Measurements from ENCODE around the gene LRP1B.

Gene LRP1B

DNA sequence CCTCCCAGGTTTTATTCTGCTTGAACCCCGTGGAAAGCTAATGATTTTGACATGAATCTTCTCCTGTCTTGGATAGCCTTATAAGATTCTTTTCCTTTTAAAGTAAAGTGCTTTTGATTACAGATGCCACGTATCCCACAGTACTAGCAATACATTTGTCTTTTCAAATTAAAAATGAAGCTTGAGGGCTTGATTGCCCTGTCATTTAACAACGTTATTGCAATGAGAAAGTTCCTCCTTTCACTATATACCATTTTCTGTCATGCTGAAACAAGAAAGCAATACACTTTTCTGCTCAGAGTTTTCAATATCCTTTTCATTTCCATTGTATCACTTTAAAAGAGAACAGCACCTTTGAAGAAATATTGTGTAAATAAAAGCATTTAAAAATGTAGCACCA is 814.7 kb downstream of the LRP1B start:
- no peak for TF ChIP-seq TAF1 (IDR thresholded peaks at IDR 0.05; ENCODE audit: borderline replicate concordance, insufficient read depth, low read length)
- TF ChIP-seq, protein P1, sequence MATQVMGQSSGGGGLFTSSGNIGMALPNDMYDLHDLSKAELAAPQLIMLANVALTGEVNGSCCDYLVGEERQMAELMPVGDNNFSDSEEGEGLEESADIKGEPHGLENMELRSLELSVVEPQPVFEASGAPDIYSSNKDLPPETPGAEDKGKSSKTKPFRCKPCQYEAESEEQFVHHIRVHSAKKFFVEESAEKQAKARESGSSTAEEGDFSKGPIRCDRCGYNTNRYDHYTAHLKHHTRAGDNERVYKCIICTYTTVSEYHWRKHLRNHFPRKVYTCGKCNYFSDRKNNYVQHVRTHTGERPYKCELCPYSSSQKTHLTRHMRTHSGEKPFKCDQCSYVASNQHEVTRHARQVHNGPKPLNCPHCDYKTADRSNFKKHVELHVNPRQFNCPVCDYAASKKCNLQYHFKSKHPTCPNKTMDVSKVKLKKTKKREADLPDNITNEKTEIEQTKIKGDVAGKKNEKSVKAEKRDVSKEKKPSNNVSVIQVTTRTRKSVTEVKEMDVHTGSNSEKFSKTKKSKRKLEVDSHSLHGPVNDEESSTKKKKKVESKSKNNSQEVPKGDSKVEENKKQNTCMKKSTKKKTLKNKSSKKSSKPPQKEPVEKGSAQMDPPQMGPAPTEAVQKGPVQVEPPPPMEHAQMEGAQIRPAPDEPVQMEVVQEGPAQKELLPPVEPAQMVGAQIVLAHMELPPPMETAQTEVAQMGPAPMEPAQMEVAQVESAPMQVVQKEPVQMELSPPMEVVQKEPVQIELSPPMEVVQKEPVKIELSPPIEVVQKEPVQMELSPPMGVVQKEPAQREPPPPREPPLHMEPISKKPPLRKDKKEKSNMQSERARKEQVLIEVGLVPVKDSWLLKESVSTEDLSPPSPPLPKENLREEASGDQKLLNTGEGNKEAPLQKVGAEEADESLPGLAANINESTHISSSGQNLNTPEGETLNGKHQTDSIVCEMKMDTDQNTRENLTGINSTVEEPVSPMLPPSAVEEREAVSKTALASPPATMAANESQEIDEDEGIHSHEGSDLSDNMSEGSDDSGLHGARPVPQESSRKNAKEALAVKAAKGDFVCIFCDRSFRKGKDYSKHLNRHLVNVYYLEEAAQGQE (IDR thresholded peaks at IDR 0.05; ENCODE audit: insufficient read depth in 1 of 2, low read depth in 2 of 2, low read length in 2 of 2), result no peak
- no peak for TF ChIP-seq SIN3A (IDR thresholded peaks at IDR 0.05; ENCODE audit: borderline replicate concordance, insufficient read depth, low read length)
- TF ChIP-seq POLR2AphosphoS5 (IDR thresholded peaks at IDR 0.05; ENCODE audit: low read depth, low read length), result no peak
- TF ChIP-seq FOXP2 (optimal IDR thresholded peaks at IDR 0.05; ENCODE audit: borderline replicate concordance, extremely low read depth, extremely low read length, insufficient read depth), result no peak

DNA sequence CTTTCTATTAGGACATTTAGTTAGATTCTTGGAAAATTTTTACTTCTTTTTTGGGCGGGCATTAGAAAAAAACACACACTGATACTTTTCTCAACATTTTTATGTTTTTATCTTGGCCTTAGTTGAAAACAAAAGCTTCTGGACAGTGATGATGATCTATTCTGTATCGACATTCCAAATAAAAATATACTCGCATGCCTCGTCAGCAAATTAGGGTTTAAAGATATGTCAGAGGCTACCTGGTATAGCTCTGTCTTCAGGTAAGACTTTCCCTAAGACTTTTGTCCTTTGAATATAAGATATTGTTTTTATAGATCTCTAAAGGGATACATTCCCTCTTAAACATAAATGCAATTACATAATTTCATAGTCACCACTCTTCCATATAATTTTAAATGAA is 816.8 kb downstream of the LRP1B start:
- TF ChIP-seq, protein P1 (IDR thresholded peaks at IDR 0.05; ENCODE audit: insufficient read depth in 1 of 2, low read depth in 2 of 2, low read length in 2 of 2), result no peak
- no peak for TF ChIP-seq FOXP2 (optimal IDR thresholded peaks at IDR 0.05; ENCODE audit: borderline replicate concordance, extremely low read depth, extremely low read length, insufficient read depth)
- no peak for TF ChIP-seq POLR2AphosphoS5 (IDR thresholded peaks at IDR 0.05; ENCODE audit: low read depth, low read length)
- TF ChIP-seq SIN3A (IDR thresholded peaks at IDR 0.05; ENCODE audit: borderline replicate concordance, insufficient read depth, low read length), result no peak
- no peak for TF ChIP-seq TAF1 (IDR thresholded peaks at IDR 0.05; ENCODE audit: borderline replicate concordance, insufficient read depth, low read length)

DNA sequence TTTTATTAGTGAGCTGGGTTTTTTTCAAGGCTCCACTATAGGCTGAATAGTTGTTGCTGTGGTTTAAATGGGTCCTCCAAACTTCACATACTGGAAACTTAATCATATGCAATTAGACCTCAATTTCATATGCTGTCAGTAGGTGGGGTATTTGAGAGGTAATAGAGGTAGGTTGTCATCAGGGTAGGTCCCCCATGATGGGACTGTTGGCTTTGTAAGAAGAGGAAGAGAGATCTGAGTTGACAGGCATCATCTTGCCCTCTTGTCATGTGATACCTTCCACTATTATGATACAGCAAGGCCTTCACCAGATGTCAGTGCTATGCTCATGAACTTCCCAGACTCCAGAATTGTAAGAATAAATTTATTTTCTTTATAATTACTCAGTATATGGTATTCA is 819.4 kb downstream of the LRP1B start:
- TF ChIP-seq POLR2AphosphoS5 (IDR thresholded peaks at IDR 0.05; ENCODE audit: low read depth, low read length) (no peak), SIN3A (IDR thresholded peaks at IDR 0.05; ENCODE audit: borderline replicate concordance, insufficient read depth, low read length) (no peak), FOXP2 (optimal IDR thresholded peaks at IDR 0.05; ENCODE audit: borderline replicate concordance, extremely low read depth, extremely low read length, insufficient read depth) (no peak), TAF1 (IDR thresholded peaks at IDR 0.05; ENCODE audit: borderline replicate concordance, insufficient read depth, low read length) (no peak)
- TF ChIP-seq, protein P1 (IDR thresholded peaks at IDR 0.05; ENCODE audit: insufficient read depth in 1 of 2, low read depth in 2 of 2, low read length in 2 of 2), result no peak

DNA sequence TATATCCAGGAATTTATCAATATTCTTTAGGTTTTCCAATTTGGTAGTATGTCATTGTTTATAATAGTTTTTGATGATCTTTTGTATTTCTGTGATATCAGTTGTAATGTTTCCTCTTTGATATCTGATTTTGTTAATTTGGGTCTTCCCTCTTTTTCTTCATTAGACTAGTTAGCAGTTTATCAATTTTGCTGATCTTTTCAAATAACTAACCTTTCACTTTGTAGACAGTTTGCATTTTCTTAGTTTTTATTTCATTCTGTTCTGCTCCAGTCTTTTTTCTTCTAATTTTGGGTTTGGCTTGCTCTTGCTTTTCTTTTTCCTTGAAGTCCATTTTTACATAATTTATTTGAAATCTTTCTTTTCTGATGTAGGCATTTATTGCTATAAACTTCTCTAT is 824.4 kb downstream of the LRP1B start:
- TF ChIP-seq TAF1 (IDR thresholded peaks at IDR 0.05; ENCODE audit: borderline replicate concordance, insufficient read depth, low read length) (no peak), SIN3A (IDR thresholded peaks at IDR 0.05; ENCODE audit: borderline replicate concordance, insufficient read depth, low read length) (no peak), FOXP2 (optimal IDR thresholded peaks at IDR 0.05; ENCODE audit: borderline replicate concordance, extremely low read depth, extremely low read length, insufficient read depth) (no peak), POLR2AphosphoS5 (IDR thresholded peaks at IDR 0.05; ENCODE audit: low read depth, low read length) (no peak)
- TF ChIP-seq, protein P1 (IDR thresholded peaks at IDR 0.05; ENCODE audit: insufficient read depth in 1 of 2, low read depth in 2 of 2, low read length in 2 of 2), result no peak

DNA sequence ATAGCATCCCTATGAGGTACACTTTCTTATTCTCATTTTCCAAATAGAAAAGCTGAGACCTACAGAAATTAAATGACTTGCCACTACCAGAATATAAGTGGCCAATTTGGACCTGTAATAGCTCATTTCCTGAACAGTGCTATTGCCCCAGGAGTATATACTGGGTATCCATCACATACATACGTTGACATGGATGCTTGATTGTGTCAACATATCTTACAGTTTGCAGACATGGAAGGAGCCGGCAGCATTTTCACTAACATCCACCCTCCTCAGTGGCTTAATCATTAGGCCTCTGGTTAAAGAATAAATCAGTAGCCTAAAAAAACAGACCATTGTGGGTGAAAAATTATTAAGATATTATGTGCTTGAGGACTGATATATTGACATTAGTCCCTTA is 829.3 kb downstream of the LRP1B start:
- TF ChIP-seq SIN3A (IDR thresholded peaks at IDR 0.05; ENCODE audit: borderline replicate concordance, insufficient read depth, low read length), result no peak
- TF ChIP-seq POLR2AphosphoS5 (IDR thresholded peaks at IDR 0.05; ENCODE audit: low read depth, low read length), result no peak
- TF ChIP-seq, protein P1 (IDR thresholded peaks at IDR 0.05; ENCODE audit: insufficient read depth in 1 of 2, low read depth in 2 of 2, low read length in 2 of 2), result no peak
- TF ChIP-seq TAF1 (IDR thresholded peaks at IDR 0.05; ENCODE audit: borderline replicate concordance, insufficient read depth, low read length), result no peak

Measured in PFSK-1 (cell line).